HG02885 (cell line): ENCODE results near the gene TOPAZ1.

ENCODE experiments used
- ATAC-seq: cut with Tn5 transposase; IDR thresholded peaks from one replicate; pipeline ENCODE4 v1.9.1; 2021; ENCODE audit warnings: mild to moderate bottlenecking; ENCODE audit not compliant: unreplicated experiment, poor library complexity

Gene TOPAZ1

GRCh38 chr3:44240061-44240460 lies 1.6 kb upstream of the TOPAZ1 start:
- no peak for ATAC-seq

- ATAC-seq, result no peak
These were observed 1.0 kb downstream of the TOPAZ1 start for GRCh38 chr3:44242721-44243120.

GRCh38 chr3:44248152-44248551 lies 6.5 kb downstream of the TOPAZ1 start:
- ATAC-seq, result no peak

- ATAC-seq, result no peak
These were observed 10.8 kb downstream of the TOPAZ1 start for GRCh38 chr3:44252332-44252959.

GRCh38 chr3:44259404-44259803 lies 17.7 kb downstream of the TOPAZ1 start:
- ATAC-seq, result no peak

- ATAC-seq, result no peak
These were observed 22.5 kb downstream of the TOPAZ1 start for GRCh38 chr3:44264146-44264545.

GRCh38 chr3:44265815-44266214 lies 24.1 kb downstream of the TOPAZ1 start:
- ATAC-seq, result no peak

GRCh38 chr3:44272191-44272590 lies 30.5 kb downstream of the TOPAZ1 start:
- no peak for ATAC-seq

- ATAC-seq, result no peak
These were observed 36.2 kb downstream of the TOPAZ1 start for GRCh38 chr3:44277925-44278324.

- no peak for ATAC-seq
These were observed 38.4 kb downstream of the TOPAZ1 start for GRCh38 chr3:44280077-44280476.

- no peak for ATAC-seq
These were observed 38.9 kb downstream of the TOPAZ1 start for GRCh38 chr3:44280631-44281030.

- no peak for ATAC-seq
These were observed 43.3 kb downstream of the TOPAZ1 start for GRCh38 chr3:44284949-44285348.

- ATAC-seq, result no peak
These were observed 48.3 kb downstream of the TOPAZ1 start for GRCh38 chr3:44289882-44290462.

GRCh38 chr3:44292276-44292675 lies 50.6 kb downstream of the TOPAZ1 start:
- no peak for ATAC-seq

- no peak for ATAC-seq
These were observed 51.3 kb downstream of the TOPAZ1 start for GRCh38 chr3:44292947-44293346.

- ATAC-seq, result no peak
These were observed 55.6 kb downstream of the TOPAZ1 start for GRCh38 chr3:44297255-44297654.

GRCh38 chr3:44301746-44302145 lies 60.1 kb downstream of the TOPAZ1 start:
- ATAC-seq, result no peak

GRCh38 chr3:44309500-44309899 lies 67.8 kb downstream of the TOPAZ1 start:
- no peak for ATAC-seq

GRCh38 chr3:44318891-44319311 lies 77.2 kb downstream of the TOPAZ1 start:
- no peak for ATAC-seq

- ATAC-seq, result no peak
These were observed 79.6 kb downstream of the TOPAZ1 start for GRCh38 chr3:44321335-44321734.

GRCh38 chr3:44323341-44323955 lies 81.8 kb downstream of the TOPAZ1 start:
- ATAC-seq, result no peak

GRCh38 chr3:44324584-44324983 lies 82.9 kb downstream of the TOPAZ1 start:
- no peak for ATAC-seq
